HCT116 (cell line): ENCODE results near the gene MAST4. TPM values are rescaled to one million over a fixed set of nuclear protein-coding genes. Genes with fewer than 3 reads are reported as not detected.

Source experiments
- ATAC-seq: fragments of 200-7000 bp; cut with Tn5 transposase; 2 replicates; pipeline ENCODE4 v1.9.1; 2020; ENCODE audit warnings: mild to moderate bottlenecking, moderate library complexity
- BruUV-seq: library from RNA; stranded (reverse); fragments of 400-500 nt; replicated peaks from 2 replicates; lab custom pipeline; 2021; lab: Mats Ljungman, UMichigan
- CTCF ChIA-PET: fragments of 300-600 bp; sonication (Branson Sonifier 250); formaldehyde crosslinking; loops from one replicate; lab custom pipeline; 2021; ENCODE audit warnings: antibody characterized with exemption; lab: Charles Lee
- POLR2A ChIA-PET: fragments of 300-600, 350-600 bp; sonication (Branson Sonifier 250); formaldehyde crosslinking; loops from one replicate; lab custom pipeline; 2021; ENCODE audit warnings: antibody characterized with exemption; lab: Charles Lee
- RAD21 ChIA-PET, 2 experiments: fragments of 300-600 bp; sonication (Branson Sonifier 250); formaldehyde crosslinking; loops; one replicate each; lab custom pipeline; 2023; ENCODE audit warnings: low total read pairs in 2 of 2; ENCODE audit not compliant: uncharacterized antibody in 2 of 2, unreplicated experiment in 2 of 2, low non-redundant PET in 1 of 2; lab: Charles Lee
- DNase-seq: peaks from one replicate; pipeline ENCODE4 v3.0.0-alpha.2; 2010; ENCODE audit warnings: low read depth, low spot score
- H2AFZ ChIP-seq: fragments of 200-600 bp; shearing (Covaris generic), sonication (generic); 2 replicates; pipeline ENCODE4 v1.6.1; 2017; ENCODE audit warnings: low read depth, mixed run types, mixed read lengths, antibody characterized with exemption, low read length; ENCODE audit not compliant: poor library complexity, severe bottlenecking
- H3K27ac ChIP-seq: 2 replicates; pipeline ENCODE4 v1.5.1; 2012; ENCODE audit warnings: low read depth, low read length
- H3K27me3 ChIP-seq: fragments of 200-600 bp; sonication (generic); 2 replicates; pipeline ENCODE4 v1.6.1; 2016; ENCODE audit warnings: mixed run types, low read length, mixed read lengths; ENCODE audit not compliant: insufficient read depth
- H3K36me3 ChIP-seq, 2 experiments: fragments of 200-500 bp in 1 of 2; fragments of 200-600 bp in 1 of 2; sonication (Bioruptor generic) in 1 of 2; sonication (generic) in 1 of 2; 2 replicates each; pipeline versions ENCODE4 v1.5.1 to v1.6.1; 2014 to 2016; ENCODE audit warnings: low read length in 2 of 2, inconsistent platforms in 1 of 2, mixed read lengths in 1 of 2, mixed run types in 1 of 2; ENCODE audit not compliant: insufficient read depth in 2 of 2, control insufficient read depth in 1 of 2
- H3K4me1 ChIP-seq, 2 experiments: fragments of 200-600 bp in 1 of 2; sonication (generic) in 1 of 2; 2 replicates each; pipeline versions ENCODE4 v1.5.1 to v1.6.1; 2012 to 2017; ENCODE audit warnings: low read length in 2 of 2, inconsistent platforms in 1 of 2, mild to moderate bottlenecking in 1 of 2, mixed read lengths in 1 of 2, mixed run types in 1 of 2, moderate library complexity in 1 of 2; ENCODE audit not compliant: insufficient read depth in 2 of 2, control insufficient read depth in 1 of 2
- H3K4me2 ChIP-seq: fragments of 200-600 bp; sonication (generic); 2 replicates; pipeline ENCODE4 v1.6.1; 2017; ENCODE audit warnings: mixed run types, low read length, mixed read lengths
- H3K4me3 ChIP-seq, 2 experiments: fragments of 200-600 bp in 1 of 2; sonication (generic) in 1 of 2; replicated peaks in 1 of 2; 2 replicates each; pipeline ENCODE4 v1.5.1; 2011 to 2016; ENCODE audit warnings: low read length in 2 of 2, control low read depth in 1 of 2, low read depth in 1 of 2, mild to moderate bottlenecking in 1 of 2, mixed read lengths in 1 of 2, mixed run types in 1 of 2
- H3K79me2 ChIP-seq: fragments of 200-600 bp; sonication (generic); 2 replicates; pipeline ENCODE4 v1.6.1; 2017; ENCODE audit warnings: mild to moderate bottlenecking, mixed run types, low read length, moderate library complexity, mixed read lengths; ENCODE audit not compliant: insufficient read depth
- H3K9ac ChIP-seq: fragments of 200-600 bp; sonication (generic); 2 replicates; pipeline ENCODE4 v1.6.1; 2016; ENCODE audit warnings: low read length, mixed read lengths
- H3K9me2 ChIP-seq: fragments of 200-600 bp; sonication (generic), shearing (Covaris generic); 2 replicates; pipeline ENCODE4 v1.6.1; 2017; ENCODE audit warnings: mixed run types, mild to moderate bottlenecking, moderate library complexity; ENCODE audit not compliant: insufficient read depth
- H3K9me3 ChIP-seq, 2 experiments: fragments of 200-500 bp in 1 of 2; fragments of 200-600 bp in 1 of 2; sonication (Bioruptor generic) in 1 of 2; sonication (generic) in 1 of 2; 2 replicates each; pipeline ENCODE4 v1.6.1; 2014 to 2017; ENCODE audit warnings: low read length in 2 of 2, mixed read lengths in 2 of 2, inconsistent platforms in 1 of 2, low read depth in 1 of 2, mild to moderate bottlenecking in 1 of 2, mixed run types in 1 of 2, moderate library complexity in 1 of 2; ENCODE audit not compliant: control insufficient read depth in 1 of 2, insufficient read depth in 1 of 2
- H4K20me1 ChIP-seq: fragments of 200-600 bp; sonication (generic), shearing (Covaris generic); 2 replicates; pipeline ENCODE4 v1.6.1; 2017; ENCODE audit warnings: mixed run types, mild to moderate bottlenecking, moderate library complexity; ENCODE audit not compliant: insufficient read depth
- ATF3 ChIP-seq: IDR thresholded peaks from 2 replicates; pipeline ENCODE4 v1.6.1; 2012
- CBX3 ChIP-seq: IDR thresholded peaks from 2 replicates; pipeline ENCODE4 v1.6.1; 2012; ENCODE audit warnings: low read depth
- CEBPB ChIP-seq: IDR thresholded peaks from 2 replicates; pipeline ENCODE4 v1.6.1; 2012; ENCODE audit warnings: low read depth
- CTCF ChIP-seq, 3 experiments: fragments of 200-600 bp in 1 of 3; sonication (generic) in 1 of 3; IDR thresholded peaks in 2 of 3; conservative IDR thresholded peaks in 1 of 3; 2 replicates each; pipeline ENCODE4 v1.5.1; 2012 to 2017; ENCODE audit warnings: low read depth in 2 of 3, low read length in 2 of 3, antibody characterized with exemption in 1 of 3, borderline replicate concordance in 1 of 3, control low read depth in 1 of 3, mild to moderate bottlenecking in 1 of 3, mixed read lengths in 1 of 3, mixed run types in 1 of 3, moderate library complexity in 1 of 3; ENCODE audit not compliant: insufficient read depth in 1 of 3
- ELF1 ChIP-seq: IDR thresholded peaks from 2 replicates; pipeline ENCODE4 v1.6.1; 2012; ENCODE audit warnings: low read depth, borderline replicate concordance
- EZH2phosphoT487 ChIP-seq: fragments of 200-600 bp; IDR thresholded peaks from 2 replicates; pipeline ENCODE4 v1.6.1; 2018; ENCODE audit warnings: antibody characterized with exemption, borderline replicate concordance
- JUND ChIP-seq: IDR thresholded peaks from 2 replicates; pipeline ENCODE4 v1.6.1; 2012
- POLR2A ChIP-seq: IDR thresholded peaks from 2 replicates; pipeline ENCODE4 v1.7.0; 2011; ENCODE audit warnings: borderline replicate concordance; ENCODE audit not compliant: insufficient read depth, insufficient read length; ENCODE audit errors: extremely low read depth
- REST ChIP-seq: IDR thresholded peaks from 2 replicates; pipeline ENCODE4 v1.6.1; 2012; ENCODE audit warnings: low read depth
- SIN3A ChIP-seq: IDR thresholded peaks from 2 replicates; pipeline ENCODE4 v1.6.1; 2012; ENCODE audit warnings: low read depth
- SP1 ChIP-seq: IDR thresholded peaks from 2 replicates; pipeline ENCODE4 v1.6.1; 2012; ENCODE audit warnings: low read depth
- SRF ChIP-seq: IDR thresholded peaks from 2 replicates; pipeline ENCODE4 v1.6.1; 2012; ENCODE audit warnings: low read depth
- TCF7L2 ChIP-seq: IDR thresholded peaks from 2 replicates; pipeline ENCODE4 v1.7.0; 2011; ENCODE audit warnings: borderline replicate concordance, inconsistent platforms; ENCODE audit not compliant: insufficient read depth, insufficient read length; ENCODE audit errors: extremely low read depth
- ZBTB33 ChIP-seq: IDR thresholded peaks from 2 replicates; pipeline ENCODE4 v1.6.1; 2011; ENCODE audit warnings: mild to moderate bottlenecking, low read length, moderate library complexity; ENCODE audit not compliant: insufficient replicate concordance; ENCODE audit errors: extremely low read depth
- intact Hi-C: fragments of 100-400 bp; cut with micrococcal nuclease; formaldehyde crosslinking; loops from 2 replicates; pipeline ENCODE4 v1.10.0; 2022
- total RNA-seq: library from RNA; stranded (reverse); gene quantifications from one replicate; pipeline ENCODE4 v1.2.1, GENCODE V29; 2021; ENCODE audit not compliant: unreplicated experiment

MAST4 gene
- total RNA-seq, 1 experiment from 2014 or later, result 1.1 TPM

GRCh38 chr5:66702426-66702825 is 106.2 kb downstream of the MAST4 start (continued):
- TF ChIP-seq REST (no peak), ELF1 (no peak)

GRCh38 chr5:66704790-66705425 is 108.7 kb downstream of the MAST4 start:
- H3K36me3 ChIP-seq, result no peaks in the 10 kb centered on the region
- no peak overlapping the region for H3K27ac ChIP-seq
- ChIA-PET RAD21 (no interaction called here), POLR2A (no interaction called here), CTCF (no interaction called here)
- no peaks in the 10 kb centered on the region for H3K4me1 ChIP-seq
- no peaks in the 10 kb centered on the region for H3K9me3 ChIP-seq
- H3K4me2 ChIP-seq, result no peak overlapping the region
- no peaks in the 10 kb centered on the region for H4K20me1 ChIP-seq
- ATAC-seq, result no peak
- H3K79me2 ChIP-seq, result no peaks in the 10 kb centered on the region
- intact Hi-C loops, result no loop called here
- no peak overlapping the region for H3K9ac ChIP-seq
- no TSS peak for BruUV-seq
- no peak overlapping the region for H2AFZ ChIP-seq
- peaks cover 44% of the 10 kb centered on the region for H3K27me3 ChIP-seq
- no peak for TF ChIP-seq ELF1
- TF ChIP-seq SIN3A, result no peak
- no peak for TF ChIP-seq ZBTB33
- TF ChIP-seq POLR2A, result no peak
- no peak for TF ChIP-seq CEBPB
- no peak for TF ChIP-seq SP1
- TF ChIP-seq SRF, result no peak
- TF ChIP-seq JUND, result no peak
- no peak for TF ChIP-seq CTCF (IDR thresholded peaks at IDR 0.05 in 2 of 3, conservative IDR thresholded peaks at IDR 0.05 in 1 of 3; ENCODE audit: borderline replicate concordance in 1 of 3, insufficient read depth in 1 of 3, low read depth in 2 of 3, low read length in 2 of 3)
- TF ChIP-seq TCF7L2, result no peak
- TF ChIP-seq CBX3, result no peak
- no peak for TF ChIP-seq ATF3
- no peak for TF ChIP-seq EZH2phosphoT487
- DNase-seq, result no peak
- H3K4me3 ChIP-seq, result no peak overlapping the region
- H3K9me2 ChIP-seq, result no peaks in the 10 kb centered on the region
